Measurements from ENCODE around the gene TRIM7.
A peak's percentile ranks its signal among the peaks of the same experiment; 100 is the strongest.

Gene TRIM7

DNA sequence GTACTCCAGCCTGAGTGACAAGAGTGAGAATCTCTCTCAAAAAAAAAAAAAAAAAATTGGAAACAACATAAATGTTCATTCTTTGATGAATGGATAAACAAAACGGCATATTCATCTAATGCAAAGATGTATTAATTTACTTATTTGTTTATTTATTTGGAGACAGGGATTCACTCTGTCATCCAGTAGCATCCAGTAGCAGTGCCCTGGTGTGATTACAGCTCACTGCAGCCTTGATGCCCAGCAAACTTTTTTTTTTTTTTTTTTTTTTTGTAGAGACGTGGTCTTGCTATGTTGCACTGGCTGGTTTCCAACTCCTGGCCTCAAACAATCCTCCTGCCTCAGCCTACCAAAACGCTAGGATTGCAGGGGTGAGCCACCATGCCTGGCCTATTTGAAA is 33.2 kb downstream of the TRIM7 start:
- no peak for DNase-seq (ENCODE audit: low read depth)

DNA sequence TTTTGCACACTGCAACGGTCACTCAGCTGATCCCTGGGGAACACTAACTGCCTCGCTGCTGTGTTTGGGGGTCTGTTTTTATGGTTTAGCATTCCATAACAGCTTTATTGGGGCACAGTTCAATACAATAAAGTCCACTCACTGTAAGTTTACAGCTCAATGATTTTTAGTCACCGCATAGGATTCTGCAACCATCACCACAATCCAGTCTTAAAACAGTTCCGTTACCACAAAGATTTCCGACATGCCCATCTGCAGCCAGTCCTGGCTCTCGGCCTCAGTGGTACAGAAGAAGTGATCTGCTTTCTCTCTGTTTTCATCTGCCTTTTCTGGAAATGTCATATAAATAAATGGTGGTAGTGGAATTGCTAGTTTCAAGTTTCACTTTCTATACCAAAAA is 34.0 kb downstream of the TRIM7 start:
- DNase-seq (ENCODE audit: low read depth): peak; percentile 64

DNA sequence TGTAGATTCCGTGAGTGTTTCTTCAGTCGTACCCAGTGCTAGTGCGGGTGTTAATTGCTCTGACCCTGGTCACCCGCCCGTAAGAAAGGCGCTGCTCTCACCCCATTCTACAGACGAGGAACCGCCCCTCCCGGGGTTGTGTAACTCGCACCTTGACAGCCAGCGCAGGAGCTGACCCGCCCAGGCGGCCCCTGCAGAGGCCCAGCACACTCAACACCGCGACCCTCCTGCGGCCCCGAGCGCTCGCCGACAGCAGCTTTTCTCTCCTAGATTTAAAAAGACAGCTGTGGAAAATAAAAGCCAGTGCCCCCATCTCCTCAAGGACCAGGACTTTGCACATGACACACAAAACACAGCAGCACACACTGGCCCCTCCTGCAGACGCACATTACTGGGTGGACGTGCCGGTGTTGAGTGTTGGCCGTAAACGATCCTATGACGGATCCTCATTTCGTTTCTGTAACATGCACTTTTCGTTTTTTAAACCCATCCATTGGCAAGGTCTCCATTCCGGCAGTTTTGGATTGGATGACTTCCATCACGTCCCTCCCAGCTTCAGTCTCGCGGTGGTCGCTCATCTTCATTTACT is 34.7 kb downstream of the TRIM7 start:
- DNase-seq (ENCODE audit: low read depth): no peak

DNA sequence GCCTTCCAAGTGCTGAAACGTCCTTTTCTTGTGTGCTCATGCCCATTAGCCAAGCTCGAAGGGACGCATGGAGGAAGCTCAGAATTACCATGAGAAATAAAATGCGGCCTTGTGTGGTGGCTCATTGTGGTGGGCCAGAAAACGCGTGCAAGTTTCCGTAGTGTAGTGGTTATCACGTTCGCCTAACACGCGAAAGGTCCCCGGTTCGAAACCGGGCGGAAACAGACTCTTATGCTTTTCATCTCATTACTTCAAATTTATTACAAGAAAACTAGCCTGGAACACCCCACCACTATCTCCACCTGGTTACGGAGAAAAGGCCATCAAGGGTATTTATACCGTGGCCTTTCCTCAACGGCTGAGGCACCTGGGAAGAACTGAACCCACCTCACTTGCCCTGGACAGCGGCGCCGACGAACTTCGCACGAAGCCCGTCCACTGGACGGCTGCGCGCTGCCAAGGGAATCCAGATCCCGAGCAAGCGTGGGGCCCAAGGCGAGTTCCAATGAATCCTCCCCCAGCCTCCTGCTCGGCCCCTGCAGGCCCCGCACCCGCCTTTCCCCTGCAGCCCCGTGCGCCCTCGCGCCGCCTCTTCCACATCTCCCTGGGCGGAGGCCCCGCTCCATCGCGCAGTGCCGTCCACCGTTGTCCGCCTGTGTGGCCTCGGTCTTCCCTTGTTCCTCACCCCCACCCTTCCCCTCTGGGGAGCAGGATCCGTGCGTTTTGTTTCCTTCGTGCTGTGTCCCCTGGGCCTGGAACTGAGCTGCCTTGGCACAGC is 35.3 kb downstream of the TRIM7 start:
- DNase-seq (ENCODE audit: low read depth): peak; percentile 78

DNA sequence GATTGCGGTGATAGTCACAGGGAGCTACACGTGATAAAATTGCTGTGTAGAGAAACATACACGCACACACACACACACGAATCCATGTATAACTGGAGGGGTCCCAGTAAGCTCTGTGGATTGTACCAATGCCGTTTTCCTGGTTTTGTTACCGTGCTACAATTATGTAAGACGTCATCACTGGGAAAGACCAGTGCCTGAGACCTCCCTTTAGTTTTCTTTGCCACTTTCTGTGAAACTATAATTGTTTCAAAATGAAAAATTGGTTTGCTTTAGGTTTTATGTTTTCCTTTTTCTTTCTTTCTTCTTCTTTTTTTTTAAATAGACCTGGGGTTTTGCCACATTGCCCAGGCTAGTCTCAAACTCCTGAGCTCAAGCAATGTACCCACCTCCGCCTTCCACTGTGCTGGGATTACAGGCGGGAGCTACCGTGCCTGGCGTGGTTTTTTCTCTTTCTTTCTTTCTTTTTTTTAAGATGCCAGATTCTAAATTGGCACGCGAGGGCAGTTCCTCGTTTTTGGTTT is 36.3 kb downstream of the TRIM7 start:
- no peak for DNase-seq (ENCODE audit: low read depth)

DNA sequence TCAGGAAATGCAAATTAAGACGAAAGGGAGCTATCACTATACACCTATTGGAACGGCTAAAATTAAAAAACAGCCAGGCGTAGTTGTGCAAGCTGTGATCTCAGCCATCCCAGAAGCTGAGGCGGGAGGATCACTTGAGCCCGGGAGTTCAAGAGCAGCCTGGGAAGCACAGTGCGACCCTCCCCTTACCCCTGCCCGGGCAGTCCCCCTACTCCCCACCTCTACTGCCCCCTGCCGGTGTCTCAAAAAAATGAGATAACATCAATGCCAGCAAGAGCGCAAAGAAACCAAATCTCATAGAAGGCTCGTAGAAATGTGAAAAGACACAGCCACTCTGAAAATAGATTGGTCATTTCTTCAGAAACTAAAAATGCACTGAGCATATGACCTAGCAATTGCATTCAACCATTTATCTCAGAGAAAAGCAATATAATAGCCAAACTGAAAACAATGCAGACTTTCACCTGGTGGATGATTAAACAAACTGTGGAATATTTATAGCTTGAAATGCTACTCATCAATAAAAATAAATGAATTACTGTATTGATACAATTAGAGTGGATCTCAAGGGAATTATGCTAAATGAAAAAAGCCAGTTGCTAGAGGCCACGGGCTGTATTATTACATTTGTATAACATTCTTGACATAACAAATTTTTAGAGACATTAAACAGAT is 37.0 kb downstream of the TRIM7 start:
- DNase-seq (ENCODE audit: low read depth): no peak

DNA sequence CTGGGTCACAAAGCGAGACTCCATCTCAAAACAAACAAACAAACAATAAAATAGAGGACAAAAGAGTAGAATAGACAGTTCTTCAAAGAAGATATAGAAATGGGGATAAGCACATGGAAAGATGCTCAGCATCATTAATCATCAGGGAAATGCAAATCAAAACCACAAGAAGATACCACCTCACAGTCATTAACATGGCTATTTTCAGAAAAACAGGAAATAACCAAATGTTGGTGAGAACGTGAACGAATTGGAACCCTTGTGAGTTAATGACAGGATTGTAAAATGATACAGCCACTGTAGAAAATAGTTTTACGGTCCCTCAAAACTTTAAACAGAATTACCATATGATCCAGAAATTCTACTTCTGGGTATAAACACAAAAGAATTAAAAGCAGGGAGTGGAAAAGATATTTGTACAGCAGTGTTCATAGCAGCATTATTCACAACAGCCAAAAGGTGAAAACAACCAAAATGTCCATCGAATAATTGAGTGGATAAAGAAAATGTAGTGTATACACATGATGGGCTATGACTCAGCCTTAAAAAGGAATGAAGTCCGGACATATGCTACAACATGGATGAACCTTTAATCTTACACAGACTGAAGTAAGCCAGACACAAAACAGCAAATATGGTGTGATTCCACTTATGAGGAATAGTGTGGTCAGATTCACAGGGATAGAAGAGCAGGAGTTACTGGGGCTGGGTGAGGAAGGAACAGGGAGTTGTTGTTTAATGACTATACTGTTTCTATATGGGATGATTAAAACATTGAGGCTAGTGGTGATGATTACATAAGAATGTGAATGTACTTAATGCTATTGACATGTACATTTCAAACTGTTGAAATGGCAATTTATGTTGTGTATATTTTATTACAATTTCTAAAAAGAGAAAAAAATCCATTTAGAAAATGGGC is 37.9 kb downstream of the TRIM7 start:
- DNase-seq (ENCODE audit: low read depth): peak; percentile 41

DNA sequence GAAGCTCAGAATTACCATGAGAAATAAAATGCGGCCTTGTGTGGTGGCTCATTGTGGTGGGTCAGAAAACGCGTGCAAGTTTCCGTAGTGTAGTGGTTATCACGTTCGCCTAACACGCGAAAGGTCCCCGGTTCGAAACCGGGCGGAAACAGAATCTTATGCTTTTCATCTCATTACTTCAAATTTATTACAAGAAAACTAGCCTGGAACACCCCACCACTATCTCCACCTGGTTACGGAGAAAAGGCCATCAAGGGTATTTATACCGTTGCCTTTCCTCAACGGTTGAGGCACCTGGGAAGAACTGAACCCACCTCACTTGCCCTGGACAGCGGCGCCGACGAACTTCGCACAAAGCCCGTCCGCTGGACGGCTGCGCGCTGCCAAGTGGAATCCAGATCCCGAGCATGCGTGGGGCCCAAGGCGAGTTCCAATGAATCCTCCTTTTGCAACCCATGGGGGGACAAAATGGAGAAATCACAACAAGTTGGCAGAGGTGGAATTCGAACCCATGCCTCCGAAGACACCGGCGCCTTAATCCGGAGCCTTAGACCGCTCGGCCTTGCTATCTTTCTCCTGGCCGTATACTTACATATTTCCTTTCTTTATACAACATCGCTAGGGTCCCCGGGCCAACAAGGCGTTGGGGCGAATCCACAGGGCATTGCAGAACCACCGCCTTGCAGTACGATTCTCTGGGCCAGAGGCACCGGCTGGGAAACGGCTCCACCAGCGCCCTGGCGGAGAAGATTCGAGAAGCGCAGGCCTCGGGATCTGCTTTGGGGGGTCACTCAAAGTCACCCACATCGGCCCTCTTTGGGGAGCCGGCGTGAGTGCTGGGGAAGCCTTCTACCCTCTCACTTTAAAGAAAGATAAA is 40.7 kb downstream of the TRIM7 start:
- DNase-seq (ENCODE audit: low read depth): peak; percentile 57

DNA sequence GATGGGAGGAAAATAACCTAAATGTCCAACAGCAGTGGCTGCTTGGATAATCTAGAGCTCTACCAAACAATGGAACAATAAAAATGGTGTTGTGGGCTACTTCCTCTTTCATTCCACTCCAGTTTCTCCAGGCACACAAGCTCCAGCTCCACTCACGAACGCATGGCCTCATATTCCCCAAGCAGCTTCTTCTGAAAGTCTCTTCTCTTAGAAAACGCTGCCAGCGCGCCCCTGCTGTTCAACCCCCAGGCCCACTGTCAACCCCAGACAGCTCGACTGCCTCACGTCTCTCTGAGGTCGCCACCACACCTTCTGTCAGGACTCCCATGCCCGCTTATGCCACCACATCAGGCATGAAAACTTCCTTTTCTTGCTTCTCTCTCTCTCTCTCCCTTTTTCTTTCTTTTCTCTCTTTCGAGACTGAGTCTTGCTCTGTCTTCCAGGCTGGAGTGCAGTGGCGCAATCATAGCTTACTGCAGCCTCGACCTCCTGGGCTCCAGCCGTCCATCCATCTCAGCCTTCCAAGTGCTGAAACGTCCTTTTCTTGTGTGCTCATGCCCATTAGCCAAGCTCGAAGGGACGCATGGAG is 41.4 kb downstream of the TRIM7 start:
- no peak for DNase-seq (ENCODE audit: low read depth)

DNA sequence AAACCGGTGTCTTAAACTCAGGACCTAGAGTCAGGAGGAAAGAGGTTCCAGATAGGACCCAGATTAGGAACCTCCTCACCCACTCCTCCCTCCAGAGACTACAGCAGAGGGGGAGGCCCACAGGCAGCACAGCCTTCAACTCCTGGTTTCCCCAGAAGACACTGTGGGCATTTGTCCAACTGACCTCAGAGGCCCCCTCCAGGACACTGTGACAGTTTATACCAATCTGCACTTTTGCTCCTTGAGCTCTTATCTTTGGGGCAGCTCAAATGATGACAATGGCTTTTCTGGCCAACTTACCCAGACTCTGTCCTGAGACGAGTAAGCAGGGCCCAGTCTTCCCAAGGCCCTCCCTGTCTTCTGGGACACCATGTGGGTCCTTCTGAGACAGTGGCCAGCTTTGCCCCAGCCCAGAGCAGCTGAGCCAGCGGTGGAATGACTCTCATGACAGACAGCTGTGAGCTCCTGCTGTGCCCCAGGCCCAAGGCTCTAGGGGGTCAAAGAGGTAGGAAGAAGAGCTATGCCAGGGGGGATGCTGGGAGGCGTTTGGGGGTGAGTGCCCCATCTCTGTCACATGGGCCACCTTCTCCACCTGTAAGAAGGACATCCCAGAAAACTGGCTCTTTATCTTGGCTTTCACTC is 43.3 kb downstream of the TRIM7 start:
- no peak for DNase-seq (ENCODE audit: low read depth)

DNA sequence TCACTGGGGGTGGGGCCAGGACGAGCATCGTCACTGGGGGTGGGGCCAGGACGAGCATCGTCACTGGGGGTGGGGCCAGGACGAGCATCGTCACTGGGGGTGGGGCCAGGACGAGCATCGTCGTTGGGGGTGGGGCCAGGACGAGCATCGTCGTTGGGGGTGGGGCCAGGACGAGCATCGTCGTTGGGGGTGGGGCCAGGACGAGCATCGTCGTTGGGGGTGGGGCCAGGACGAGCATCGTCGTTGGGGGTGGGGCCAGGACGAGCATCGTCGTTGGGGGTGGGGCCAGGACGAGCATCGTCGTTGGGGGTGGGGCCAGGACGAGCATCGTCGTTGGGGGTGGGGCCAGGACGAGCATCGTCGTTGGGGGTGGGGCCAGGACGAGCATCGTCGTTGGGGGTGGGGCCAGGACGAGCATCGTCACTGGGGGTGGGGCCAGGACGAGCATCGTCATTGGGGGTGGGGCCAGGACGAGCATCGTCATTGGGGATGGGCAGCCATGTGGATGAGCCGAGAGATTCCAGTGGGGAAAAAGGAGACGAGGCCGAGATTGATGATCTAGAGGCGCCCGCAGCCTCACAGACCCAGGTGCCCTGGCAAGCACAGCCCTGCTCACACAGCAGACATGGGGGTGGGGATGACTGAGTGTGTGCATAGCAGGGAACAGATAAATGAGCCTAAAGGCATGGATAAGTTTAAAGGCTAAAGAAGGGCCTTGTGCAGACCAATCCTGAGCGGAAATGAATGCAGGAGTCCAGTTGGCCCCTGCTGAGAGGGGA is 44.1 kb downstream of the TRIM7 start:
- DNase-seq (ENCODE audit: low read depth): peak; percentile 80

DNA sequence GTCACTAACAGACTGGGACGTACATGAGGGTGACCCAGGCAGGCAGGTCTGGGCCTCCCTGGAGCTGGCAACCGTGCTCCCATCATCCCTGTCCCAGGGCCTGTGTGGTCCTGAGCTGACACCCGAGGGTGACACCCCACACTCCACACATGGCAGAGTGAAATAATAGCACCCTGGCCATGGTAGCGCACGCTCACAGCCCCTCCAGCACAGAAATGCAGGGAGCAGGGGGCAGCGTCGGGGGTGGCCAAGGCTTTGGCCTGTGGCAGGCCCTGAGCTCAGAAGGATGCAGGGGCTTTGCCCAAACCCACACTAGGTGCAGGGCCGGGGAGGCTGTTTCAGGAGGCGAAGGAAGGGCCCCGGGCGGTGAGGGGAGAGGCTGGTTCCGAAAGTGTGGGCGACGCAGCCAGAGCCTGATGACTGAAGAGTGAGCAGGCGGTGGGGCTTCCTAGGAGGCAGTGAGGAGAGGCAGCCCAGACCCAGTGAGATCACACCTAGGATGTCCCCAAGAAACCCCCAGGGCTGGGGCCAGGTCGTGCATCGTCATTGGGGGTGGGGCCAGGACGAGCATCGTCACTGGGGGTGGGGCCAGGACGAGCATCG is 44.7 kb downstream of the TRIM7 start:
- peak; percentile 69 for DNase-seq (ENCODE audit: low read depth)

DNA sequence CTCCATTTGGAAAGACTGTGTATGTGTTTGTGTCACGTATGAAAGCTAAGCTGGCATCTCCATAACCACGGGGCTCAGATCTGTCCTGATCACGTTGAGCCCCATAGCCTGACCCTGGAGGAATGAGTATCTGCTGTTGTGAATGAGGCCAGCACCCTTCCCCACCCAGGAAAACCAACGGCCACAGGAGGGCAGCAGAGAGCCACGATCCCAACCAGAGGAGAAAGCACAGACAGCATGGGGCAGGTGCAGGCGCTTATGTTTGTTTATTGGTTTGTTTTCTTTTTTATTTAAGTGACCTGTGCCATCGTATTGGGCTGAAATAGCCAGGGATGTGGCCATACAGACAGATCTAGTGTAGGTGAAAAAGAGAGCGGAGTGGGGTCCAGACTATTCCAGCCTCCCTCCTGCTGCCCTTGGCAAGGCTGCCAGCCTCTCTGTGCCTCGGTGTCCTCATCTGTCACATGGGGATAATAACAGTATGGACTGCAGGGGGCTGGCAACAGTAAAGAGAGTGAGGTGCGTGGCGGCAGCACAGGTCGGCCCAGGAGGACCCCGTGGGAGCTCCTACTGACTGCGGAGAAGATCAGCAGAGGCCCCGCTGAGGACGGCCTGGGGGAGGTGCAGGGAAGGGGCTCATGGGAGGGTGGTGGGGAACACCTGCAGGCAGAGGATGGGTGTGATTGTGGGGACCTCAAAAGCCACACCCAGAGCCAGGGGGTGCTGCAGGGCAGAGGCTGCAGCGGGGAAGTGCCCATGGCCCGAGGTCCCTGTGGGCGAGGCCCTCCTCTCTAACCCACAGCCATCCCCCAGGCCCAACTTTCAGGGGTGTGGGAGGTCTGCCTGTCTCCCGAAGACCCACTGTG is 45.5 kb downstream of the TRIM7 start:
- DNase-seq (ENCODE audit: low read depth): peak; percentile 81

DNA sequence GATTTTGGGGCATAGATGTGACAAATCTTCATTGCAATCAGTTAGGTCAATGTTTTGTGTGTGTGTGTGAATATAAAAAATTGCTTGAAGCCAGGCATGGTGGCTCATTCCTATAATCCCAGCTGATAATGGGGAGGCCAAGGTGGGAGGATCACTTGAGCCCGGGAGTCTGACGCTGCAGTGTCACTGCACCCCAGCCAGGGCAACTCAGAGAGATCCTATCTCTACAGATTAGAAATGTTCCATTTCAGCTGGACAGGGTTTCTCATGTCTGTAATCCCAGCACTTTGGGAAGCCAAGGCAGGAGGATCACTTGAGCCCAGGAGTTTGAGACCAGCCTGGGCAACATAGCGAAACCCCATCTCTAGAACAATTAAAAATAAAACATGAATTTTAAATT is 46.1 kb downstream of the TRIM7 start:
- no peak for DNase-seq (ENCODE audit: low read depth)

DNA sequence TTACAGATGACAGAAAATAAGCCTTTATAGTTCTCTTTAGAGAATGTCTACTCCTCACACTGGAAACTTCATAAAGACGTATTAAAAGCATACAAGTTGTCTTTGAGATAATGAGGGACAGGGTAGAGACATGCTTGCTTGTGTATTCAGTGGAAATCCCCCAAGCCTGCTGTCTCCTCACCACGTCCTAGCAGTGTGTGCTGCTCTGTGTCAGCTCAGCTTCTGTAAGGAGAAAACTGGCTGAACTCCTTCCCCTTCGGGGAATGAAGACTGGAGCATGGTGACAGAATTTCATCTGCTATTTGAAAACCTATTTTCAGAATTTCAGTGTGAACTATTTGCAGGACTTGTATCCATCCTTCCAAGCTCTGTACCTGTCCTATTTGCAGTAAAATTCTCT is 48.2 kb downstream of the TRIM7 start:
- no peak for DNase-seq (ENCODE audit: low read depth)

DNA sequence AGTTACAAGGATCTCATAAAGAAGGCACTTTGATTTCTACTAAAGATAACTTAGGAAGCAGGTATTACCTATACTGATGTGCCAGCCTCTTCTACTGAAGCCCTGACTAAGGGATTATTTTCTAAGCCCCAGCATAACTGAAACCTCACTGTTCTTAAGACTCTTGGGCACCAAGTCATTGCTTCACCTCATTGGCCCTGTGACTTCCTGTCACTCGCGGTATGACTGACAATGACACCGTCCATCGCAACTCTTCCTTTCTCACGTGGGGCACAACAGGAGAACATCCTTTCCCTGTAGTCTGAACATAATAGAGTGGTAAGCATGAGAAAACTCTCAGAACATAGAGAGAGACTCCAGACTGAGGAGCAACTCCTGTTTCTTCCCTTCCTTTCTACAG is 51.2 kb downstream of the TRIM7 start:
- DNase-seq (ENCODE audit: low read depth): no peak

DNA sequence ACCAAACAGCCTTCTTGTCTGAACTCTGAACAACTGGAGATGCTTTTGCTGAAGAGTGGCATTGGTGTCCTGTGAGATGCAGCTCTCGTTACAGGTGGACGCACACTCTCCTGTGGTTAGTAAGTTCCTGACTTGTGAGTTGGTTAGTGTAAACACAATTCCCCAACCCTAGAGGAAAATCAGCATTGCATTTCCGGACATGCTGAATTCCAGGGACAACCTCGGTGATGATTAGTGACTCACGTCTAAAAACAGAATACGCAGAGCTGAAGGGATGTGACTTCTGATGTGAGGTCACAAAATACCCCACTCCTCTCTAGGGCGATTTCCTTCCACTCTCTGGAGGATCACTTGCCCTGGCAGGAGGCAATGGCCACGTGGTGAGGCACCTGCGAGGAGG is 52.6 kb downstream of the TRIM7 start:
- peak; percentile 67 for DNase-seq (ENCODE audit: low read depth)

DNA sequence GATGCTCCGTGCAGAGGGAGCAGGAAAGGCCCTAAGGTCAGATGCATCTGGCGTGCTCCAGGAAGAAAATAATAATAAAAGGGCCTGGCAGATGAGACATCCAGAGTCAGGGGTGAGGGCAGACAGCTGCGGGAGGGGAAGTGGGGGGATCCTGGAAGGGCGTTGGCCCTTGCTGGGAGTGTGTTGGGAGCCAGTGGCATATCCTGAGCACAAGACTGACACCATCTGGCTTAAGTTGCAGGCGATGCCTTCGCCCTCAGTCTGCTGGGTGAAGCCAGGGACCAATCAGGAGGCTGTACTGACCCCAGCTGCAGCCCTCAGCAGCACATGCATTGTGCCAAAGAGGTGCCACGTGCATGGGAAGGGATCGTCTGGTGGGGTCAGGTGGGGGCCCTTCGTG is 53.9 kb downstream of the TRIM7 start:
- no peak for DNase-seq (ENCODE audit: low read depth)

All from EH (cell line).